AG10803 (cell line): Measurements from ENCODE around the gene BORCS8.

Source experiments
- DNase-seq: peaks from one replicate; pipeline ENCODE4 v3.0.0; 2010; ENCODE audit warnings: low read depth
- H3K4me3 ChIP-seq: 2 replicates; pipeline ENCODE4 v1.5.1; 2011; ENCODE audit warnings: mild to moderate bottlenecking, low read length, control low read depth
- CTCF ChIP-seq: conservative IDR thresholded peaks from 2 replicates; pipeline ENCODE4 v1.5.1; 2011; ENCODE audit warnings: mild to moderate bottlenecking, low read length, control low read depth, inconsistent platforms

Gene BORCS8

GRCh38 chr19:19214892-19215291, 22.9 kb upstream of the BORCS8 start:
- no peak for TF ChIP-seq CTCF
- peak; percentile 18 for DNase-seq
- no peak overlapping the region for H3K4me3 ChIP-seq

- H3K4me3 ChIP-seq: no peak overlapping the region
- no peak for TF ChIP-seq CTCF
- DNase-seq: no peak
Observed at GRCh38 chr19:19214159-19214490, 22.2 kb upstream of the BORCS8 start.

- DNase-seq: no peak
- no peak for TF ChIP-seq CTCF
- no peak overlapping the region for H3K4me3 ChIP-seq
Observed at GRCh38 chr19:19213426-19214158, 21.6 kb upstream of the BORCS8 start.

GRCh38 chr19:19212916-19213315, 21.0 kb upstream of the BORCS8 start:
- DNase-seq: no peak
- H3K4me3 ChIP-seq: no peak overlapping the region
- no peak for TF ChIP-seq CTCF

GRCh38 chr19:19211499-19212420, 19.8 kb upstream of the BORCS8 start, which contains the start of gene NCAN:
Gene NCAN, plus strand, starts transcription at chr19:19211958. Its CDS starts 4,996 bp downstream, at chr19:19216954.
- no peak for DNase-seq
- H3K4me3 ChIP-seq: no peak within 1 kb of the TSS
- TF ChIP-seq CTCF: no peak

GRCh38 chr19:19209372-19209771, 17.4 kb upstream of the BORCS8 start:
- H3K4me3 ChIP-seq: no peak overlapping the region
- no peak for DNase-seq
- TF ChIP-seq CTCF: no peak
